Pons (tissue), 1 donor: Measurements from ENCODE around the gene GTF3C2.
"Not testable (repeated sequence)": the region's sequence is repeated elsewhere in the genome, so short reads cannot be mapped to it uniquely, and the experiment has no call there.

ENCODE experiments used
- DNase-seq: peaks from one replicate; pipeline ENCODE4 v3.0.0-alpha.2; 2016; ENCODE audit warnings: low spot score

GTF3C2 gene

DNA sequence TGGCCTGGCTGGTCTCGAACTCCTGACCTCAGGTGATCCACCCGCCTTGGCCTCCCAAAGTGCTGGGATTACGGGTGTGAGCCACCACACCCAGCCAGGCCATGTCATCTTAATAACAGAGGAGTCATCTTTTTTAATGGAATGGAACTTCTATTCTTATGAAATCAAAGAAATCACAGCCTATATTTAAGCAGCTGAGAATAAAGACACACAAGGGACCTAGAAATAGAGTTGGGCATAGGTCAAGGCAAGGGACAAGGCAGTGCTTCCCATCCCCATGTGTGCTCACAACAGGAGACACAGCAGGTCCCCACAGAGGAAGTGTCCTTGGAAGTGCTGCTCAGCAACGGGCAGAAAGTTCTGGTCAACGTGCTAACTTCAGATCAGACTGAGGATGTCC lies 17.0 kb upstream of the GTF3C2 start:
- DNase-seq, result no peak

DNA sequence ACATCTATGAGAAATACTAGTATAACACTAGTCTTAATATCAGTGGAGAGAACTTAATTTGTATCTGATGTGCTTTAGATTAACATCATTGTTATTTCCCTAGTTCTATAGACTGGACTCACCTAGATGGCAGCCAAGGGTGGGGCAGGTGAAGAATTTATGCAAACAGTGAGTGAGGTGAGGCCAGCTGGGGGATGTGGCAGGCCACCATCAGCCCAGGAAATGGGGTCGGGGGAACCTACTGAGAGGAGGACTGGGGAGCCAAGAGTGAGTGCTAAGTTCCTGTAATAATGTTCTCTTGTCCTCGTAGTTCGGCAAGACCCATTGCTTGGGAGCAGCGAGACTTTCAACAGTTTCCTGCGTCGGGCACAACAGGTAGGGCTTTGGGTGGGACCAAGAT lies 16.4 kb upstream of the GTF3C2 start:
- DNase-seq, result no peak

DNA sequence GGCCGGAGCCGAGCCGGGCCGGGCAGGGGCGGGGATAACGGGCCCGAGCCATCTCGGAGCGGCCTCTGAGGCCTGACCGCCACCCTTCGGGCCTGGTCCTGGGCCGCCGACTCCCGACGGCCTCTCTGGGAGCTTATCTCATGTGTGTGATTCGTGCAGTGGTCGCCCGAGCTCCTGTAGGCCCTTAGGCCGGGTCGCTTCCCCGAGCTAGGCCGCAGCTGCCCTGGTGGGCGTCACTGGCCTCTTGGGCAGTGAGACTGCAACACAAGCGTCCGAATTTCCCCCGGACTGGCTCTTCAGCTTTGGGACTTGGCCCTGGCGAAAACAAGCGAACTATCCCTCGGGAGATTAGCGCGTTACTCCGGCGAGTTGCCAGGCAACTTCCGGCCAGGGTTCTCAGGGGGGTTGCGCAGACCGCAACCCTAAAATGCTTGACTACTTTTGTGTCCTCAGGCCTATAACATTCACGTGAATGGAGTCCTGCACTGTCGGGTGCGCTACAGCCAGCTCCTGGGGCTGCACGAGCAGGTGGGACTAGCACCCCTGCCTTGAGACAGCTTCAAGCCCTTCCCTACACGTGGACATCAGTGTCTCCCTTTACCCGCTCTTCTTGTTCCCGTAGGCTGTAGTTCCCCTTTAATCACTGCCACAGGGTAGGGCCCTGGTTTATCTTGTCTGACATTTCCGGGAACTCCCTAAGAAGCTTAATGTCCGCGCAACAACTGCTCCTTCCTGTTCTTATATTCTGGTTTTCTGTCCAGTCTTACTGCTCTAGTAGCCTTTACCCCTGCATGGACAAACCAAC lies 14.5 kb upstream of the GTF3C2 start:
- peak; percentile 55 for DNase-seq

DNA sequence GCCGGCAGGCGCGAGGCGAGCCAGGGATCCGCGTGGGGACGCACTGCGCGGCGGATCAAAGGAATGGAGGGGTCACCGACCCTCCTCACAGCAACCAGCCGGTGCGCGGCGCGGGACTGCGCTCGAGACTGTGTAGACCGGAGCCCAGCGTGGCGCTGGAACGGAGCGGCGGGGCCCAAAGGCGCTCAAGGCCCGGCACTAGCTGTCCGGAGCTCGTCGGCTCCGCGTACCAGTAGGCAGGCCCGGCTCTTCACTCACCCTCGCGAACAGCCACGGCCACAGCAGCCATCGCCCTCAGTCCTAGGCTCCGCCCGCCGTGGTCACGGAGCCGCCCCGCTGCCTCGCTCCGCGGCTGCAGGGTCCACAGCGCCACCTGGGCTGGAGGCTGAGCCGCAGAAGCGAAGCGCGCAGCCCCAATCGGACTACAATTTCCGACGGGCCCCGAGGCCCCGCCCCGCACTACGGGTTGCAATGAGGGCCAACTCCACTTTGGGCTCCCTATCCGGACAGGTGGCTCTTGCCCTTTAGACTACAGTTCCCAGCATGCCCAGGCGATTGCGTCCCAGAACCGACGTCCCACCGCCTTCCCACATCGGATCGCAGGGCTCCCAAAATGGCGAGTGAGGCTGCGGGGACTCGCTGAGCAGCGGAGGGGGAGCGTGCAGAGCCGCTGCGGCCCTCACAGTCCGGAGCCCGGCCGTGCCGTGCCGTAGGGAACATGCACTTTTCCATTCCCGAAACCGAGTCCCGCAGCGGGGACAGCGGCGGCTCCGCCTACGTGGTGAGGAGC lies 13.7 kb upstream of the GTF3C2 start, which contains the start of the genes EIF2B4 and SNX17:
Gene EIF2B4 (minus strand): TSS at position 313 of the 790 bp plus-strand sequence. CDS start 24 bp downstream, at position 289.
Gene SNX17 (plus strand): TSS at position 591 of the 790 bp plus-strand sequence. CDS start 128 bp downstream, at position 719.
- DNase-seq, result peak; percentile 99

DNA sequence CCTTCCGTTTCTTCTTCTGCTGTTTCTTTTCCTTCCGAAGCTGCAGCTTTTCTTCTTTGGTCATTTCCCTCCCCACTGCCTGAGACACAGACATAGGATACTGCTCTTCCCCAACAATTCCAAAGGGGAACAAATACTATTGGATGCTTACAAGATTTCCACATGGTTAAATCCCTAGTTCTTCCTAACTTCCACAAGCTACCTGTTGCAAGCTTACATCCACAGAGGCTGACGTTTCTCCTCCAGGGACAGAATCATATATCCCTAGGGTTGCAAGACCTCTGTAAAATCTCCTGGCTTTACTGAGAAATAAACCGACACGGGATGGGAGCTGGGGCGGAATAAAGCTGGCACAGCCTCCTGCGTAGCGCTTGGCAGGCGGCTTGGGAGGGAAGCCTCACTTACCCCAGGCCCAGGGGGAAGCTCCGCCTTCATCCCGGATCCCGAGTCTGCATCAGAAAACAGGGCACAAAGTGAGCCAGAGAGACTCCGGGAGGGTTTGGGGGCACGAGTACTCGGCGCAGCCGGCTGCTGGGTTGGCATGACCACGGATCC lies 13.0 kb upstream of the GTF3C2 start:
- DNase-seq, result peak; percentile 46

DNA sequence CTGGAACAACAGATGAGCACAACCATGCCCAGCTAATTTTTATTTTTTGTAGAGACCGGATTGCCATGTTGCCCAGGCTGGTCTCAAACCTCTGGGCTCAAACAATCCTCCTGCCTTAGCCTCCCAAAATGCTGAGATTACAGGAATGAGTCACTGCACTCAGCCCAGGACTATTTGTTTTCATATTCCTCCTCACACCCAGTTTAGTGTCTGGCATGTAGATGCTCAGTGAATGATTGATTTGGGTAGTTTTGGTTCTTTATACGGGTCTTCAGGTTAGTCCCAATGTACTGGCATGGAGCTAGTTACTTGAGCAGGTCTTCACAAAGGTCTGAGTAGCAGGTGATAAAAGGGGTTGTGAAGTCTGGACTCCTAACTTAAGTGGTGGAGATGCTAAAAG lies 7.4 kb upstream of the GTF3C2 start:
- DNase-seq, result no peak

DNA sequence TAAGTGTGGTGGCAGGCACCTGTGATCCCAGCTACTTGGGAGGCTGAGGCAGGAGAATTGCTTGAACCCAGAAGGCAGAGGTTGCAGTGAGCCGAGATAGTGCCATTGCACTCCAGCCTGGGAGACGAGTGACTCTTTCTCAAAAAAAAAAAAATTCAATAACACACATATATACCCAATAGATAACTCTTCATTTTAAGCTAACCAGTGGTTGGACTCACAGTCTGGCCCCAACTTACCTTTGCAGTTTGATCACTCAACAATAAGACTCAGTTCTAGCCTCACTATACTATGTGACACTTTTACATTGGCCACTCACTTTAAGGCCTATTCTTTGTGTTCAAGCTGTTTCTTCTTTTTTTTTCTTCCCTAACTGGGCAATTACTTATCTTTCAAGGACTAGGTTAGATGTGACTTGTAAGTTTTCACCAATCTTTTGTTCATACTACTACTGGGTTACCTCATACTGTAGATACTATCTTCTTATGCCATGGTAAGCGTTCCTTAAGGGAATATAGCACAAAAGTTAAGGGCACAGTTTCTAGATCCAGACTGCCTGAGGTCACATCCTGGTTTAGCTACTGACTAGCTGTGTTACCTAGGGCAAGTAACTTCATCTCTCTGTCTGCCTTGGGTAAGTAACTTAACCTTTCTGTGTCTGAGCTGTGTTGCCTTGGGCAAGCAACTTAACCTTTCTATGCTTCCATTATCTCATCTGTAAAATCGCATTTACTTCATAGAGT lies 6.3 kb upstream of the GTF3C2 start:
- no peak for DNase-seq

DNA sequence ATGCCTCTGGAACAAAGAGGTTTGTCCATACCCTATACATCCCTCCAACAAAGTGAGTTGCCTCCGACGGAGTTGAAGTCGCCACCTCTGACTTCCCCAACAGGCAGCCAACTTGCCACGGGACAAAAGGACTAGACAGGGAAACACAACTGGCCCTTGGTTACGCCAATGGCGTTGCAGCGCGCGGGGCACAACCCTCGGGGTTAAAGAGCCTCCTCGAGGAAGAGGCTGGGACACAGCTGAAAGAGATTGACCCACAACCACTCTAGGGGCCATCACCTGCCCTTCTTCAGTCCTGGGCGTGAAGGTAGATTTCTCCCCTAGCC lies 545 bp downstream of the GTF3C2 start:
- peak; percentile 40 for DNase-seq

DNA sequence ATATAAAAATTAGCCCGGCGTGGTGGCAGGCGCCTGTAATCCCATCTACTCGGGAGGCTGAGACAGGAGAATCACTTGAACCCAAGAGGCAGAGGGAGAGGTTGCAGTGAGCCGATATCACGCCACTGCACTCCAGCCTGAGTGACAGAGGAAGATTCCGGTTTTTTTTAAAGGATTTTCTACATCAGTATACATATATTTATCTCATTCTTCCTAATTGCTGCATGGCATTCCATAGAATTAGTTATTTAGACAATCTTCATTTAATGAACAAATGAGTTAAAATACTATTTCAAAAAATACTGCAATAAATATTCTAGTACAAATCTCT lies 2.0 kb downstream of the GTF3C2 start:
- DNase-seq, result no peak

DNA sequence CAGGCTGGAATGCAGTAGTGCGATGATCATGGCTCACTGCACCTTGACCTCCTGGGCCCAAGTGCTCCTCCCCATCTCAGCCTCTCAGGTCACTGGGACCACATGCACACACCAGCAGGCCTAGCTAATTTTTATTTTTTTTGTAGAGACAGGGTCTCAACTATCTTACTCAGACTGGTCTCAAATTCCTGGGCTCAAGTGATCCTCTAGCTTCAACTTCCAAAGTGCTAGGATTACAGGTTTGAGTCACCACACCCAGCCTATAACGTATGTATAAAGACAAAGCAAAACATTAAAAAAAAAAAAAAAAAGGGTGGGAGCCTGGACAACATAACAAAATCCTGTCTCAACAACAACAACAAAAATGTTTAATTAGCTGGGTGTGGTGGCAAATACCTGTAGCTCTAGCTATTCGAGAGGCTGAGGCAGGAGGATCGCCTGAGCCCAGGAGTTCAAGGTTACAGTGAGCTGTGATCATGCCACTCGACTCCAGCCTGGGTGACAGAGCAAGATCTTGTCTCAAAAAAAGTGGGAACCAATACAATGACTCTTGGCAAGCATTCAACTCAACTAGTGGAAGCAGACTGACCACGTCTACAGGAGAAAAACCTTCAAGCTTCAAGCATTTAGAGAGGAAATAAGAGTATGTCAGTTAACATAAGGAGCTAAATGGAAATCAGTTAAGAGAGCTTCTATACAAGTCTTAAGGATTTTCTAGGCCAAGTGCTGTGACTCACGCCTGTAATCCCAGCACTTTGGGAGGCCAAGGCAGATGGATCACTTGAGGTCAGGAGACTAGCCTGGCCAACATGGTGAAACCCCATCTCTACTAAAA lies 2.6 kb downstream of the GTF3C2 start:
- no peak for DNase-seq

DNA sequence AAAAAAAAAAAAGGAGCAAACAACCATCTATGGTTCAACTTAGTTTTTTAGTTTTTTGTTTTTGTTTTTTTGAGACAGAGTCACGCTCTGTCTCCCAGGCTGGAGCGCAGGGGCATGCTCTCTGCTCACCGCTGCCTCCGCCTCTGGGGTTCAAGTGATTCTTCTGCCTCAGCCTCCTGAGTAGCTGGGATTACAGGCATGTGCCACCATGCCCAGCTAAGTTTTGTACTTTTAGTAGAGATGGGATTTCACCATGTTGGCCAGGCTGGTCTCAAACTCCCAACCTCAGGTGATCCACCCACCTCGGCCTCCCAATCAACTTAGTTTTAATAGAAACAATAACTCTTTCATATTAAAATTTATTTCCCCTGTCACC lies 3.2 kb downstream of the GTF3C2 start:
- DNase-seq, result not testable (repeated sequence)

DNA sequence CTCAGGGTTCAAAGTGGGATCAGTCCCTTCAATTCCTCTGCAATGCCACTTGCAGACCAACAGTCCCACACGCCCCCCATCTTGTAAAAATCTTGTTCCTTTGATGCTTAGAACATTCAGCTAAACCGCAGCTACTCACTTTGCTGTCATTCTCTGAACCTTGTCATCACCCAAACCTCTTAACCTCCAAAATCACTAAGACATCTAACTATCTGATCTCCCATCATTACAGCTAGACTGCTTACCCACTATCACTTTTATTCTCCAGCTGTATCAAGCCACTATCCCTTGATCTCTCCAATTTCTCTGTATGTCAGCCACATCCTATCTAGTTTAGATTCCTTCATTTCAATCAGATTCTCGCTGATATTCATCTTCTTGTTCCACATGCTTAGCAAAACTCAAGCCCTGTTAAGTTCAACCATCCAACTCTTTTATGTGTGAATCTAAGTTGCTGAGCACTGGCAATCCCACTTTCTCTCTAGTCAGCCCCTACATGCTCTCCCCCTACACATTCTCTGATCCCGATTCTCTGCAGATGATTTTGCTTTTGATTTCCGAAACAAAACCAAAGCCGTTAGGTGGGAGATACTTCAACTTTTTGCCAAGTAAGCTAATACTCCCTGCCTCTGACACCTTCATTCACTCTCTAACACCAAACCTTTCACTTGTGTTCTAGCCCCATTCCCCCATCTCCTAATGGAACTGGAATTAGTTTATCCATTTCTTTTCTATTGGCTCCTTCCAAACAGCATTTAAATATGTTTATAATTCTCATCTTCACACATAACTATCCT lies 4.6 kb downstream of the GTF3C2 start:
- no peak for DNase-seq

DNA sequence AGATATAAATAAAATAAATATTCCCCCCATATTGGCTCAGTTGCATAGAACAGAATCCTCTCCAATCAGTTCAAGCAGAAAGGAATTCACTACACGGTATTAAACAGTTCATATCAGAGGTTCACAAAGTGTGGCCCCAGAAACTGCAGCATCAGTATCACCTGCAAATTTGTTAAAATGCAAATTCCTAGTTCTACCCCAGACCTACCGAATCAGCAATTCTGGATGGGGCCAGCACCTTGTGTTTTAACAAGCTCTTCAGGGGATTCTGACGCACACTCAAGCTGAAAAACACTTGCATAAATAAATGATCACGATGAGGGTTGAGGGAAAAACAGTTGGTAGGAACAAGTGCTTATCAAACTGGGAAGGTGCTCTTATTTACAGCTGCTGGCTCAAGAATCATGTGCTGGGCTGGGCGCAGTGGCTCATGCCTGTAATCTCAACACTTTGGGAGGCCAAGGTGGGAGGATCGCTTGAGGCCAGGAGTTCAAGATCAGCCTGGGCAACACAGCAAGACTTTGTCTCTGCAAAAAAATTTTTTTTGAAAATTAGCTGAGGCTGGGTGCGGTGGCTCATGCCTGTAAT lies 6.4 kb downstream of the GTF3C2 start:
- no peak for DNase-seq

DNA sequence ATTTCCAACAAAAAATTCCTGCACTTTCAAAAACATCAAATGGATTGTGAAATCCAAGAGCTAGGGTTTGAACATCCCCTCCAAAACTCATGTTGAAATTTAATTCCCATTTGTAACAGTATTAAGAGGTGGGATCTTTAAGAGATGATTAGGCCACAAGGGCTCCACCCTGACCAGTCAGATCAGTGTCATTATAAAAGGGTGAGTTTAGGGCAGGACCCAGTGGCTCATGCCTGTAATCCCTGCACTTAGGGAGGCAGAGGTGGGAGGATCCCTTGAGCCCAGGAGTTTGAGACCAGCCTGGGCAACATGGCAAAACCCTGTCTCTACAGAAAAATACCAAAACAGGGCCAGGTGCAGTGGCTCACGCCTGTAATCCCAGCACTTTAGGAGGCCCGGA lies 8.9 kb downstream of the GTF3C2 start:
- no peak for DNase-seq

DNA sequence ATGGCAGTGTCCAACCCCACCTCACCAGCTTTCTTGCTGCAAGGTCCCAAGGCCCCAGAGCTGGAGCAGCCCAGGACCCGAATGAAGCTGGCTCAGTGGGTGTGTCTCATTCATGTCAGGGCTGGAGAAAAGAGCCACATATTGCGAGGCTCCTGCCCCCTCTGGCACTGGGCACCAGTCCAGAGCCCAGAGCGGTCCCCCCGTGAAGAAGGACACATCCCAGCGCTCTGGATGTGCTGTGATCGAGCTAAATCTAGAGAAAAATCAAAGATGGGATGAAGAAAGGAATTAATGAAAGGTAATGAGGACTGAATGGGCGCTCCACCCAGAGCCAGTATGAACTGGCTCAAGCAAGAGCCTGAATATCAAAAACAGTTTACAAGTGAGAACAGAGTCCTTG lies 20.4 kb downstream of the GTF3C2 start:
- DNase-seq, result no peak

DNA sequence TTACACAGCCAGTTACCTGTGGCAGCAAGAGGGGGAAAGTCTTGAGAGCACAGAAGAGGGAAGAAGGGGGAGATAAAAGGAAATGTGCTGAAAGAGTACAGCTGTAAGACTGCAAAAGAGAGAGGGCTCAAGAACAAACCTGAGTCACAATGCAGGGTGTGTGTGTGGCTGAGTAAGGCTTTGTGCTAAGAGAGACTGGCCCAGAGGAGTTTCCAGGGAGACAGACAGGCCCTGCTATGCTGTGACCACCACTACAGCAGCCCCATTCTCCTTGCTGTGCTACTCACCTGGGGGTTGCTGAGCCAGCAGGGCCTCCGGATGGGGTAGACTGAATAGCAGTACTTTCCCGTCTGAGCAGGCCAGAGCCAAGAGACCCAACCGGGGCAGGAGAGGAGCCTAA lies 21.3 kb downstream of the GTF3C2 start:
- no peak for DNase-seq

DNA sequence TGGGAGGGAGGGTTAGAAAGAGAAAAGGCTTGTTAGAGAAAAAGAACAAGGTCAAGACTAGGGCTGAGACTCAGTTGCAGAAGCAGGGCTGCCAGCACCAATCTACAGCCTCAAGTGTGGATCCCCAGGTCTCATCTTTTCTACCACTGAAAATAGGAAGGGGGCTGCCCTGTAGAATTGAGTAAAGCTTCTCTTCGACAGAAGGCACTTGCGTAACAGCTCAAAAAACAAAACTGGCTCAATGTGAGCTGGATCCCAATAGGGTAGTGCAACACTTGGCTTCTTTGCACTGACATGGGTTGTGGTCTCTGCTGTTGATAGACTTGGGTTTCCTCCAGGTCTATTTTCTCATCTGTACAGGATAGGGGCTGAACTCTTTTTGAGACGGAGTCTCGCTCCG lies 31.8 kb downstream of the GTF3C2 start:
- DNase-seq, result no peak

DNA sequence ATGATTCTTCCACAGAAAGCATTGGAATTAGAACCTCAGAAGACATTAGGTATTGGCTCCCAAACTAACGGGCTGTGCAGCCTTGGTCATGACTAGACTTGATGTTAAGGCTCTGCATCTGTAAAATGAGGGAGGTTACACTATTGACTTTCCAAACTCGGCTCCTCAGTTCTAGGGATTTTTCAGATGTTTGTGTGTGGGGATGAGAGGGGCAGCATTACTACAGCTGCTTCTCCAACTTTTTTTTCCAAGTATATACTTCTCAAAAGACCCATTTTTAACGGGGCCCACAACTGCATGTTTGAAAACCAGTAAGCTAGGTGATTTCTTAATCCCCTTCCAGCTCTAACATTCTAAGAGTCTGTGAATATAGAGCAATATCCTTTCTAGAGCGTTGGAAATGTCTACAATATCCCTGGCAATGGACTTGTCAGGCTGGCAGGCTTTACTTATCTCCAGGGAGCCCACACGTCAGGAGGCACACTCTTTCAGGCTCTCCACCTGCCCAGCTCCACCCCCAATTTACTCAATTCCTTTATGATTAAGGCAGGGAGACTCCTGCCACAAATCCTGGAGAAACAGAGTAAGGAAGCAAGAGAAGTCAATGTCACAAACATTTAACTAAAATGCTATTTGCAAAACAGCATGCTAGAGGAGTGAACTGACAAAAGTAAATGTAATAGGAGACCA lies 32.8 kb downstream of the GTF3C2 start:
- DNase-seq, result no peak

DNA sequence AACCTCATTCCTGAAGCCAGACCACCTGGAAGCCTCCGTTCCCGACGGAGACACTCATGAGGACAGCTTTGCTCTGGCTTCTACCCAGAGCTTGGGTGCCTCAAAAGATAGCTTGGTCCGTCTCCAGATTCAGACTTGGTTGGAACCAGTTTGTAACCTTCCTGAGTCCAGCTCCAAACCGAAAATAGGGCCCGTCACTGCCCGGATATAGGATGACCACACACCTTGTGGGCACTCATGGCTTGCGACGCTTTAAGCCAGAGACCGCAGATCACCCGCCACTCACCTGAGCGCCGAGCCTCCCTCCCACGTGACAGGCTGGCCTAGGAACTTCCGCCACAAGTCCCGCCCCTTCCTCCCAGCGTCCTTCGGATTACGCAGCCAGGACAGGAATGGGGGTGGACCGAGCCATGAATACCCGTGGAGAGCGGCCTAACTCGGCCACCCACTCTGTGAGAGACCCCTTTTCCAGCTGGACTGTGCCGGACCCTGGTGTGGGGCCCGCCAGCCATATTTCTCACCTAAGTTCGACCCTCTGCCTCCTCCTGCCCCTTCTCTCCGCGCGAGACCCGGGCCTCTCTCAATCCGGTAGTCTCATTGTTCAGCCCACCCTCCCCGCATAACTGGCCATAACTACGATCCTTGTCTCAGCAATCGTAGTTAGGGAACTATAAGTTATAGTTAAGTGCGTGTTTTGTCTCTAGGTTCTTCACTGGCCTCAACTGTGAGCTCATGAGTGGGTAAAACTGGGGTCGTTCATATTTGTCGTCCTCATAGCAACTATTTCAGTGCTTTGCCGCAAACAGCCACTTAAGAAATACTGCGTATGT lies 33.6 kb downstream of the GTF3C2 start, which contains the start of gene MPV17:
Gene MPV17 (minus strand): TSS at position 332 of the 830 bp plus-strand sequence. CDS start 580 bp downstream, outside the sequence.
- DNase-seq, result peak; percentile 93
